Measurements from ENCODE around the gene CD84.

DNA sequence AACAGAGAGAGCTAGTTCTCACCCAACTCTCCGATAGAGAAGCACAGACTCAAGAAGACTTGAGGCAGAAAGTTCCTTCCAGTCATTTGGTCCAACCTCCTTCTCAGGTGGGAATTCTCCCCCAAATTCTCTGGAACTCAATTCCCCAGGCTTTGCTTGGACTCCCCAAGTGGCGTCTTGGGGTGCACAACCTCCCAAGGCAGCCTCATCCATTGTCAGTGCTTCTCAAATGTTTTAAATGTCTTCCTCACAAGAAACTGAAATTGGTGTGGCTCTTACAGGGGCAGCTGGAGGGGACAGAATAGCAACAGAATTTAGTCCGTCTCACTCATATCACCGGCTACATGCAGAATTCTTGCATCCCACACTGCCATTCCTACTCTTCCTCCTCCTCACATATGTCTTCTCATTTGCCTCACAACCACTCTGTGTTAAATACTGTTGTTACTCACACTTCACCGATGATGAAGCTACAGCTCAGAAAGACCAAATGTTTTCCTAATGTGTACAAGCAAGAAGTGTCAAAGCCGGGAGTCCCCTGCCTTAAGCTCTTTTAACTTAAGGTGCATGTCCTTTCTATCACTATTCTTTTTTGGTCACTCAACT is 33.4 kb upstream of the CD84 start:
- TF ChIP-seq, protein P1, sequence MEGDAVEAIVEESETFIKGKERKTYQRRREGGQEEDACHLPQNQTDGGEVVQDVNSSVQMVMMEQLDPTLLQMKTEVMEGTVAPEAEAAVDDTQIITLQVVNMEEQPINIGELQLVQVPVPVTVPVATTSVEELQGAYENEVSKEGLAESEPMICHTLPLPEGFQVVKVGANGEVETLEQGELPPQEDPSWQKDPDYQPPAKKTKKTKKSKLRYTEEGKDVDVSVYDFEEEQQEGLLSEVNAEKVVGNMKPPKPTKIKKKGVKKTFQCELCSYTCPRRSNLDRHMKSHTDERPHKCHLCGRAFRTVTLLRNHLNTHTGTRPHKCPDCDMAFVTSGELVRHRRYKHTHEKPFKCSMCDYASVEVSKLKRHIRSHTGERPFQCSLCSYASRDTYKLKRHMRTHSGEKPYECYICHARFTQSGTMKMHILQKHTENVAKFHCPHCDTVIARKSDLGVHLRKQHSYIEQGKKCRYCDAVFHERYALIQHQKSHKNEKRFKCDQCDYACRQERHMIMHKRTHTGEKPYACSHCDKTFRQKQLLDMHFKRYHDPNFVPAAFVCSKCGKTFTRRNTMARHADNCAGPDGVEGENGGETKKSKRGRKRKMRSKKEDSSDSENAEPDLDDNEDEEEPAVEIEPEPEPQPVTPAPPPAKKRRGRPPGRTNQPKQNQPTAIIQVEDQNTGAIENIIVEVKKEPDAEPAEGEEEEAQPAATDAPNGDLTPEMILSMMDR (IDR thresholded peaks at IDR 0.05; ENCODE audit: poor library complexity) = no peak
- no peak for TF ChIP-seq EZH2phosphoT487 (IDR thresholded peaks at IDR 0.05; ENCODE audit: low read depth, severe bottlenecking, unreplicated experiment)
